GM21360 (cell line): ENCODE results near the gene FKBP8.
"Not testable (repeated sequence)": the region's sequence is repeated elsewhere in the genome, so short reads cannot be mapped to it uniquely, and the experiment has no call there.

ENCODE experiments used
- ATAC-seq: cut with Tn5 transposase; IDR thresholded peaks from one replicate; pipeline ENCODE4 v1.9.1; 2021; ENCODE audit warnings: mild to moderate bottlenecking, moderate library complexity; ENCODE audit not compliant: unreplicated experiment

The FKBP8 gene

DNA sequence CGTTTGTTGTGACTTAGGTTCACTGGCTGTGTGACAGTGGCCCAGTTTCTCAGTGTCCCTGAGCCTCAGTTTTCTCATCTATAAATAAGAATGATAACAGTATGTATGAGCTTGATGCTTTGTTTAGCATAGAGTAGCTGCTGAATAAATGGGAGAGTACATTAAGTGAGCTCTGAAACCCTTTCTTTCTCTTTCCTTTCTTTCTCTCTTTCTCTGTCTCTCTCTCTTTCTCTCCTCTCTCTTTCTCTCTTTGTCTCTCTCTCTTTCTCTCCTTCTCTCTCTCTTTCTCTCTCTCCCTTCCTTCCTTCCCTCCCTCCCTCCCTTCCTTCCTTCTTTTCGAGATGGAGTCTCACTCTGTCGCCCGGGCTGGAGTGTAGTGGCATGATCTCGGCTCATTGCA is 16.3 kb upstream of the FKBP8 start:
- no peak for ATAC-seq

DNA sequence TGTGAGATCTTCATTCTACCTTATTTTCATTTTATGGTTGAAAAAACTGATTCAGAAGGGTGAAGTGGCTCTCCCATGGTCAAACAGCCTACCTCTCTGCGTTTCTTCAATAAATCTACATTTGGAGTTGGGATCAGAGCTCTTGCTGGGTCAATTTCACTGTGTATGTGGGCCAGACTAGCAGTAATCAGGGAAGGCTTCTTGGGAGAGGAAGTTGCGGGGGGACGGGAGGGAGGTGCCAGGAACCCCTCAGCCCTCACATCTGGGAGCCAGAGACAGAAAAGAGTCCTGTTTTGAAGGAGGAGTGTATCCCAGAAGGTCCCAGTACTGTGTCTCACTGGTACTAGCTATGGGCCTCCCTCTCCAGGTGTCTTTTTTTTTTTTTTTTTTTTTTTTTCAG is 15.2 kb upstream of the FKBP8 start:
- no peak for ATAC-seq

GRCh38 chr19:18558202-18558555 is 14.8 kb upstream of the FKBP8 start:
- ATAC-seq, result no peak

GRCh38 chr19:18557411-18558201 is 14.2 kb upstream of the FKBP8 start, which contains the start of gene KXD1:
Gene KXD1 (plus strand): TSS chr19:18557870. CDS start chr19:18562057, 4,187 bp downstream.
- peak; percentile 93 for ATAC-seq

- ATAC-seq, result no peak
These were observed 8.3 kb upstream of the FKBP8 start for GRCh38 chr19:18551631-18552030.

DNA sequence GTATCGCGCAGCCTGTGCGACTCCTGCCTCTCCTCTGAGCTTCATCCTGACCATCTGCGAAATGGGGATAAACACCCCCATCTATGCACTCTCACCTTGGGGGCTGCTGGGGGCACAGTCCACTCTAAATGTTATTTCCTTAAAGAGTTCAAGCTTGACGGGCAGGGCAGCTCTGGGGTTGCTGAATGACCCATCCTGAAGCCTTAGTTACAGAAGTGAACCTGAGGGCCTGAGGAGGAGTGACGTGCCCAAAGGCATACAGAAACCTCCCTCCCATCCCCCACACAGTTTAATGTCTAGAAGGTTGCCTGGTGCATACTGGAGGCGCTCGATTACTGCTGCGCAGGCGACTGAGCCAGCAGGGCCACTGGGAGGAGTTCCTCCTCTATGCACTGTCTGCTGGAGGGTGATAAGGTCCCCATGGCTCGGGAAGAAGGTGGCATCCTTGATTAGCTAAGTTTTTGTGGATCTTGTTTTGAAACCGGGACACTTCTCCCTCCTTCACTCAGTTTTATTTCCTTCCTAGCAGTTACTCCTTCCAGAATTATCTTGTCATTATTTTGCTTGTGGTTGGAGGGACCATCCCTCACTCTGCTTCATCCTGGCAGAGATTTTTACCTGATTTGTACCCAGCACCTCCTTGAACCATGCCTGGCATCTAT is 572 bp upstream of the FKBP8 start:
- peak; percentile 50 for ATAC-seq

- no peak for ATAC-seq
These were observed 1.1 kb downstream of the FKBP8 start for GRCh38 chr19:18541992-18542940.

DNA sequence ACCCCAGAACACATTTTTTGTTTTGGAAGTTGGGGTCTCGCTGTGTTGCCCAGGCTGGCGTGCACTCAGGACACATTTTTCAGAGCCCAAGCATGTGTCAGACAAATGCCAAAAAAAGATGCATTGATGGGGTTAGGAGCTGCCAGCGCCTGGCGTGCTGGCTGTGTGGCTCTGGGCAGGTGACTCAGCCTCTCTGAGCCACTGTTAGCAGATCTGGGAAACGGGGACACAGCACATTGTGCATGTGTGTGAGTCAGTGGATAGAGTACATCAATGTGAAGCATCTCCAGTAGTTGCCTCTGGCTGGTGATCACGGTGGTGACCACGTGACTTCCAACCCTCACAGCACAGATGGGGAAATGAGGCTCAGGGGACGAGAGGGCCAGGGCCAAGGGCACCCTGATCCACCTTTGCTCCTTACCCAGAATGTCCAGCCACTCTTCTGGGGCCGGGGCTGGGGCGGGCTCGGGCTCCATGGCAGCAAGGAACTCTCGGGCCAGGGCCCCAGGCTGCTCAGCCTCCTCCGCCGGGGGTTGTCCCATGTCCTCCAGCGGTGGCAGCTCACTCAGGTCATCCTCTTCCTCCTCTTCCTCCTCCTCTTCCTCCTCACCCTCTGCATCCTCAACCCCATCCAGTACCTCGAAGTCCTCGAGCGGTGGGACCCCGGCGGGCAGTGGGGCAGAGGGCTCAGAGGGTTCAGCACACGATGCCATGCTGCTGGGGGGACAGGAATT is 1.9 kb downstream of the FKBP8 start:
- ATAC-seq, result no peak

DNA sequence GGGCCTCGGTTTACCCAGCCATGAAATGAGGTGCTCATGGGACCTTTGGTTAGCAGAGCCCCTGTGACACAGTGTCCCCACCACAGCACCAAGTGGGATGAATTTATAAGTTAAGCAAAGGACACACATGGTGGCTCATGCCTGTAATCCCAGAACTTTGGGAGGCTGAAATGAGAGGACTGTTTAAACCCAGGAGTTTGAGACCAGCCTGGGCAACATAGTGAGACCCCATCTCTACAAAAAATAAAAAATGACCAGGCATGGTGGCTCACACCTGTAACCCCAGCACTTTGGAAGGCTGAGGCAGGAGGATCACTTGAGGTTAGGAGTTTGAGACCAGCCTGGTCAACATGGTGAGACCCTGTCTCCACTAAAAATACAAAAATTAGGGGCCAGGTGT is 3.2 kb downstream of the FKBP8 start:
- not testable (repeated sequence) for ATAC-seq

- ATAC-seq, result no peak
These were observed 4.0 kb downstream of the FKBP8 start for GRCh38 chr19:18539372-18539771.

- no peak for ATAC-seq
These were observed 5.3 kb downstream of the FKBP8 start for GRCh38 chr19:18538115-18538514.

DNA sequence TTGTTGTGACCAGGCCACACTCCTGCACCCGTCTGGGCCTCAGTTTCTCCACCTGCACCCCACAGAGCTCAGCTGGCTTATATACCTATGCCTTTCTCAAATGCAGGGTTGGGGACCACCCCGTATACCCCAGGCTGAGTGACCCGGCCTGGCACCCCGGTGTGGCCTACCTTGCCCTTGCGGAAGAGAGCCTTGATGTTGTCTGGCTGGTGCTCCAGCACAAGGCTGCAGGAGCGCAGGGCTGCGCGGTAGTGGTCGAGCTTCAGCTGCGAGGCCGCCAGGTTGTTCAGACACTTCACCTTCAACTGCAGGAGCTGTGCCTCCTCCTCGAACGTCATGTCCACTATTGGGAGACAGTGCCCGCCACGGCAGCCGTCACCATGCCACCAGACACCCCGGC is 5.9 kb downstream of the FKBP8 start:
- no peak for ATAC-seq

DNA sequence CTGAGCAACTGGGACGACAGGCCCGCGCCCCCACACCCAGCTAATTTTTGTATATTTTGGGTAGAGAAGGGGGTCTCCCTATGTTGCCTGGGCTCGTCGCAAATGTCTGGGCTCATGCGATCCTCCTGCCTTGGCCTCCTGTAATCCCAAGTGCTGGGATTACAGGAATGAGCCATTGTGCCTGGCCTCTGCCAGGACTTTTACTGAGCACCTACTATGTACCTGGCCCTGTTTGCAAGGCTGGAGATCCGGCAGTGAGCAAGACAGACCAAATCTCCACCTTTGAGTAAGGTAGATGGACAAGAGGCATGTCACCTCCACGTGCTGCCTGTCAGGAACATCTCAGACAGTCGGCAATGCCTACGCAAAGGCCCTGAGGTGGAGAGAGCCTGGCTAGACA is 6.9 kb downstream of the FKBP8 start:
- no peak for ATAC-seq

DNA sequence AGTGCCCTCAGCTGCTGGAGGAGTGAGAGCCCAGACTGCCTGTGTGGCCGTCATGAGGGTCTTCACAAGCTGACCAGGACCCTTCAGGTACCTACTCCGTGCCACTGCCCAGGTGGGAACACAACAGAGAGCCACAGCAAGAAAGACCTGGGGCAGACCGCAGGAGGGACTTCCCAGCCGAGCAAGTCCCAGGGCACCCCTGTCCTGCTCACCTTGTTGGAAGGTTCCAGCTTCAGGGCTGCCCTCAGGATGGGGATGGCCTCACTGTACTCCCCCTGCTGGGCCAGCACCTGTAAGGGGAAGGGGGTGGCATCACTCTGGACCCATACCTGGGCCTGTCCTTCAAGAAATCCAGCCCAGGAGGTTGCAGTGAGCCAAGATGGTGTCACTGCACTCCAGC is 10.3 kb downstream of the FKBP8 start:
- no peak for ATAC-seq

DNA sequence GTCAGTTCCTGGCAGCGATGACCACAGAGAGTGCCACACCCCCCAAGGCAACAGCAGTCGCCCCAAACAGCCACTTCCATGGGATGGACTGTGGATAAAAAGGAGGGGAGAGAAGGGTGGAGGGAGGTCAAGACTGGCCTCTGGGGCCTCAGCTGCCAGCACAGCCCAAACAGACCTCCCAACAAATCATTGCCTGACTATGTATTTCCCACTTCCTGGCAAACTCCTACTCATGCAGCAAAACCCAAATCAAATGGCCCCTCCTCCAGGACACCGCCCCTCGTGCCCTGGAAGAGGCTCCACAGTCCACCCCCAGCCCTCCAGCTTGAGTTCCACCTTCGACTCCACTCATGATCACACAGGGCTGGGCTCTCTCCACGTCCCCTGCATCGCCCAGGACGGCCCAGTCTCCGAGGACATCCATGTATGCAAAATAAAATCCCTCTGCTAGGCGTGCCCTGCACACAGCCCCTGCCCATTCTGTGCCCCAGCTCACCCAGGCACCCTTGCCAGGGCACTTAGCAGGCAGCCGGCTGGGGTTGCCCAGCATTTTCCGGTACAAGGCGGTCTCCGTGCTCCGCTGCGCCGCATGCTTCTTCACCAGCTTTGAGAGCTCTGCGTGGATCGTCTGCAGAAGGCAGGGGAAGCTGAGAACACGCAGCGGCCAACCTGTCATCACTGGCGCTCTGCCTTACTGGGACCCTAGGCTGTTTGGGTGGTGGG is 11.0 kb downstream of the FKBP8 start:
- no peak for ATAC-seq

DNA sequence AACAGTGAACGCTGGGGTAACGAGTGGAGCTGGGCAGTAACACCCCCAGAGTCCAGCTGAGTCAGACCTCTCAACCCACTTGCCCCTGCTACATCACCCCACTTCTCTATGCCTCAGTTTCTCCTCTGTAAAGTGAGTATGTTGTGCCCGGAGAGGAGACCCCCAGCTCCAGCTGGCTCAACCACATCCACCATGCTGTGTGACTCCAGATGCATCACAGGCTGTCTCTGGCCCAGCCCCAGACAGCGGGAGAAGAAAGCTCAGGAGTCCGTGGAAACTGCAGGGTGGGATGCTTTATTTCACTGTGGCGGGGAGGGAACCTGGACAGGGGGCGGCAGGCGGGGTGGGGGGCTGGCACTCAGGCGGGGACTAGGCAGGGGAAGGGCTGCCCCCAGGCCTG is 11.9 kb downstream of the FKBP8 start:
- no peak for ATAC-seq

DNA sequence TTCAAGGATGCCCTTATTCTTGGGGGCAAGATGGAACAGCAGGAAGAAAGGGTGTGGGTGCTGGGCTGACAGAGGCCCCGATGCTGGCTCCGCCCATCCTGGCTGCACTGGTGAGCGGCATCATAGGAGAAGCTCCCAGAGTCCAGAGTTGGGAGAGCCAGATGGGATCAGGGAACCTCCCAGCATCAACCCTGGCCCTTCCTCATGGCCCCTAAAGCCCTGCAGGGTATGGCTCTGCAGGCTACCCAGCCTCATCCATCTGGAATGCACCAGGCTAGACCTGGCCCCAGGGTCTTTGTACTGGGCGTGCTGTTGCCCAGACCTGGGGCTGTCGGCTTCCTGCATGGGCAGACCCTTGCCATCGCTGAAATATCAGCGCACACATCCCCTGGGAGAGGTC is 13.6 kb downstream of the FKBP8 start:
- no peak for ATAC-seq

DNA sequence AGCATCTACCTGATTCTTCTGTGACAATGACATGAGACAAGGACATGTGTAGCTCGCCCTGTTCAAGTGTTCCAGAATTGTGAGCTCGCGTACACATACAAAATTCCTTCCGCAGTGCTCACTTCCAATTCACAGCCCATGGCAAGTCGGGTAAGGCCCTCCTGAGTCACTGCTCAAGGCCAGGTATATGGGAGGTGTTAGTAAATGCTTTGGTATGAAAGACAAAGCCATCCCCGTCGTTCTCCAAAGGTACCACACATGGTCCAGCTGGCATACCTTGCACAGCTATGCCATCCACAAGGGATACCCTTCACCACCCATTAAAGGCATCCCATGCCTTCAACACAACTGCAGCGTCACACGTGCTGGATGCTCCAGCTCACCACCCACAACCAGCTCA is 17.1 kb downstream of the FKBP8 start:
- no peak for ATAC-seq

DNA sequence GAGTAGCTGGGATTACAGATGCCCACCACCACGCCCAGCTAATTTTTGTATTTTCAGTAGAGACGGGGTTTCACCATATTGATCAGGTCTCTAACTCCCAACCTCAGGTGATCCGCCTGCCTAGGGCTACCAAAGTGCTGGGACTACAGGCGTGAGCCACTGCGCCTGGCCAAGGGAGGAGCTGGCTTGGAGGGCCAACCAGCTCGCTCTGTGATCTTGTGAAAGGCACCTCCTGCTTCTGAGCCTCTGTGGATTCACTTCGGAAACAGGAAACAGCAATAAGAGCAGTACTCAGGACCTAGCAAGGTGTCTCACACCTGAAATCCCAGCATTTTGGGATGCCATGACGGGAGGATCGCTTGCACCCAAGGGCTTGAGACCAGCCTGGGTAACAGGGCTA is 19.5 kb downstream of the FKBP8 start:
- no peak for ATAC-seq

DNA sequence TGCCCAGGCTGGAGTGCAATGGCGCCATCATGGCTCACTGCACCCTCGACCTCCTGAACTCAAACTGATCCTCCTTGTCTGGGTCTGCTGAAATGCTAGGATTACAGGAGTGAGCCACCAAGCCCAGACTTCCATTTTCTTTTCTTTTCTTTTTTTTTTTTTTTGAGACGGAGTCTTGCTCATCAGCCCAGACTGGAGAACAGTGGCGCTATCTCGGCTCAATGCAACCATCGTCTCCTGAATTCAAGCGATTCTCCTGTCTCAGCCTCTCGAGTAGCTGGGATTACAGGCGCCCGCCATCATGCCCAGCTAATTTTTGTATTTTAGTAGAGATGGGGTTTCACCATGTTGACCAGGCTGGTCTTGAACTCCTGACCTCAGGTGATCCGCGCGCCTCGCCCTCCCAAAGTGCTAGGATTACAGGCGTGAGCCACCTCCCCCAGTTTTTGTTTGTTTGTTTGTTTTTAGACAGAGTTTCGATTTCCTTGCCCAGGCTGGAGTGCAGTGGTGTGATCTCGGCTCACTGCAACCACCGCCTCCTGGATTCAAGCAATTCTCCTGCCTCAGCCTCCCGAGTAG is 20.4 kb downstream of the FKBP8 start:
- not testable (repeated sequence) for ATAC-seq
